ENCODE results near the gene MTCL1. TPM values are rescaled to one million over a fixed set of nuclear protein-coding genes. Genes with fewer than 3 reads are reported as not detected.

Gene MTCL1
- total RNA-seq, 1 donor from 2014 or later, result 59.3 TPM

DNA sequence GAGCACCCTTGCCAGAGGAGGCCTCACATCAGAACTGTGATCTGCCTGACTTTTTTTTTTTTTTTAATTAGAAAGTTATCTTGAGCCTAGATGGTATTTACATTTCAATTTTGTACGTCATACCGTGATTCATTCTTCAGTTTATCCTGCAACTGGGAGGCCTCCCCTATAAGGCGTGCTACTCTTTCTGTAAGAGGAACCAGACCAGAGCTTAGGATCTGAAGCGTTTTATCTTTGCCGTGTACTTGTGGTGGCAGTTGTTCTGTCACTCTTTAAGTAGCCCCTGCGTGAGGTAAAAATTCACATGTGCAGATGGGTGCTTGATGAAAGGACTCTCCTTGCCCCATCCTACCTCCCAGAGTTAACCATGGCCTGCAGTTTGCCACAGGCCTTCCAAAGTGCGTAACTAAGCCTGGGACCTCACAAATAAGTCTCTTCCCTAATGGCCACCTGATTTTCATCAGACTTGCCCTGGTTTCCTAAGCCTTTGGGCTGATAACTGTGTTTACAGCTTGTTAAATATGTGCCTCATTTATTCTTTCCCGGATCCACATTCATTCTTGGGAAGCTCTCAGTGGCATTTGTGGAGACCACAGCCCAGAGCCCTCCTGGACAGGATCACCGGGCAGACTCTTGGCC lies 96.0 kb downstream of the MTCL1 start:
- peaks cover 52% of the 10 kb centered on the region for H3K4me1 ChIP-seq (ENCODE audit: insufficient read depth, low read length)
- no peaks in the 10 kb centered on the region for H3K27me3 Mint-ChIP-seq (ENCODE audit: low read depth, unreplicated experiment)
- TF ChIP-seq EZH2 (IDR thresholded peaks at IDR 0.05; ENCODE audit: insufficient read depth, low read length), result no peak
- TF ChIP-seq, protein P1, sequence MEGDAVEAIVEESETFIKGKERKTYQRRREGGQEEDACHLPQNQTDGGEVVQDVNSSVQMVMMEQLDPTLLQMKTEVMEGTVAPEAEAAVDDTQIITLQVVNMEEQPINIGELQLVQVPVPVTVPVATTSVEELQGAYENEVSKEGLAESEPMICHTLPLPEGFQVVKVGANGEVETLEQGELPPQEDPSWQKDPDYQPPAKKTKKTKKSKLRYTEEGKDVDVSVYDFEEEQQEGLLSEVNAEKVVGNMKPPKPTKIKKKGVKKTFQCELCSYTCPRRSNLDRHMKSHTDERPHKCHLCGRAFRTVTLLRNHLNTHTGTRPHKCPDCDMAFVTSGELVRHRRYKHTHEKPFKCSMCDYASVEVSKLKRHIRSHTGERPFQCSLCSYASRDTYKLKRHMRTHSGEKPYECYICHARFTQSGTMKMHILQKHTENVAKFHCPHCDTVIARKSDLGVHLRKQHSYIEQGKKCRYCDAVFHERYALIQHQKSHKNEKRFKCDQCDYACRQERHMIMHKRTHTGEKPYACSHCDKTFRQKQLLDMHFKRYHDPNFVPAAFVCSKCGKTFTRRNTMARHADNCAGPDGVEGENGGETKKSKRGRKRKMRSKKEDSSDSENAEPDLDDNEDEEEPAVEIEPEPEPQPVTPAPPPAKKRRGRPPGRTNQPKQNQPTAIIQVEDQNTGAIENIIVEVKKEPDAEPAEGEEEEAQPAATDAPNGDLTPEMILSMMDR (IDR thresholded peaks at IDR 0.05; ENCODE audit: insufficient read depth, low read depth, low read length), result no peak

DNA sequence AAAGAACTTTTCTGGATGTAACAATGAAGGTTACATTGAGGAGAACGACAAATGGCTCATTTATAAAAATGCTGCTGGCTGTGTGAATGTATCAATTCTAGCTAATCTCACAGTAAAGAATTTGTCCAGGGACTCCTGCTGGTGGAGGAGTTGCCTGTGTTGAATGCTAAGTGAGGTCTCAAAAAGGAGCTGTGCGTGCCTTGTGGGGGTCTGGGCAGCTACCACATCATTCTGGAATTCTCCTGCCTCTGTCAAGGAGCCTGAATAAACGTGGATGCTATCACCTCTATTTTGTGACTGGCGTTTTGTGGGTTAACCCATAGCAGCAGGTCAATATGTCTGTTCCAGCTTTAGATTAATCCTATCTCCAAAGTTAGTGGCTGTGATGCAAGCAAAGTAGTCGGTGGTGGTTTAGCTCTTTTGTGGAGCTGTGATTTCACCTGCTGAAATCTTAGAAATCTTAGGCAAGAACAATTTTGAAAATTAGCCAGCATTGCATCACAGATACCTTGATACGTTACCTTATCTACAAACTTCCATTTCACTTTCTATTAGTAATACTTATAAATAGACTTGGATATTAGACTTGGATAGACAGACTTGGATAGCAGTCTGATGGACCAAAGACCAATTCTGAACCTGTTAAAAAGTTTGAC lies 96.8 kb downstream of the MTCL1 start:
- TF ChIP-seq, protein P1 (IDR thresholded peaks at IDR 0.05; ENCODE audit: insufficient read depth, low read depth, low read length), result peak; percentile 12
- no peak for TF ChIP-seq EZH2 (IDR thresholded peaks at IDR 0.05; ENCODE audit: insufficient read depth, low read length)
- peaks cover 10% of the 10 kb centered on the region for H3K36me3 Mint-ChIP-seq (ENCODE audit: low read depth, unreplicated experiment)
- H3K4me1 Mint-ChIP-seq (ENCODE audit: low read depth, unreplicated experiment), result peaks cover 41% of the 10 kb centered on the region
- FAIRE-seq (peak; percentile 64), DNase-seq (ENCODE audit: low read depth) (peak; percentile 75)
- peaks cover 45% of the 10 kb centered on the region for H3K4me1 ChIP-seq (ENCODE audit: insufficient read depth, low read length)
- no peak overlapping the region for H3K4me3 ChIP-seq (ENCODE audit: insufficient read depth, low read depth, low read length)
- peak overlapping the region; percentile 99 for H3K27ac Mint-ChIP-seq (ENCODE audit: unreplicated experiment)
- peaks cover 21% of the 10 kb centered on the region for H3K36me3 ChIP-seq (ENCODE audit: insufficient read depth, low read length)
- H3K4me2 ChIP-seq (ENCODE audit: low read length), result peak overlapping the region; percentile 76
- H4K20me1 ChIP-seq (ENCODE audit: insufficient read depth, low read length), result no peaks in the 10 kb centered on the region
- H3K27ac ChIP-seq (ENCODE audit: low read depth, low read length), result peak overlapping the region; percentile 99
- no peak overlapping the region for H2AFZ ChIP-seq (ENCODE audit: low read depth, low read length)
- H3K9me3 ChIP-seq (ENCODE audit: insufficient read depth, low read depth, low read length), result no peaks in the 10 kb centered on the region
- H3K9me3 Mint-ChIP-seq (ENCODE audit: unreplicated experiment), result no peaks in the 10 kb centered on the region
- H3K27me3 ChIP-seq (ENCODE audit: insufficient read depth, low read length), result no peaks in the 10 kb centered on the region
- peak overlapping the region; percentile 88 for H3K9ac ChIP-seq (ENCODE audit: low read length)
- H3K79me2 ChIP-seq (ENCODE audit: insufficient read depth, low read length), result peaks cover 4% of the 10 kb centered on the region
- no peaks in the 10 kb centered on the region for H3K27me3 Mint-ChIP-seq (ENCODE audit: low read depth, unreplicated experiment)
- H3K4me3 Mint-ChIP-seq (ENCODE audit: unreplicated experiment), result no peak overlapping the region

More for the DNA sequence above, 96.0 kb downstream of the MTCL1 start:
- peaks cover 19% of the 10 kb centered on the region for H3K36me3 ChIP-seq (ENCODE audit: insufficient read depth, low read length)
- H3K9me3 ChIP-seq (ENCODE audit: insufficient read depth, low read depth, low read length), result no peaks in the 10 kb centered on the region
- H3K4me1 Mint-ChIP-seq (ENCODE audit: low read depth, unreplicated experiment), result peaks cover 47% of the 10 kb centered on the region
- H3K79me2 ChIP-seq (ENCODE audit: insufficient read depth, low read length), result peaks cover 4% of the 10 kb centered on the region
- H4K20me1 ChIP-seq (ENCODE audit: insufficient read depth, low read length), result no peaks in the 10 kb centered on the region
- H3K36me3 Mint-ChIP-seq (ENCODE audit: low read depth, unreplicated experiment), result peaks cover 8% of the 10 kb centered on the region
- no peaks in the 10 kb centered on the region for H3K27me3 ChIP-seq (ENCODE audit: insufficient read depth, low read length)
- peak overlapping the region; percentile 76 for H3K4me2 ChIP-seq (ENCODE audit: low read length)
- no peak overlapping the region for H2AFZ ChIP-seq (ENCODE audit: low read depth, low read length)
- peak overlapping the region; percentile 30 for H3K4me3 ChIP-seq (ENCODE audit: insufficient read depth, low read depth, low read length)
- H3K9me3 Mint-ChIP-seq (ENCODE audit: unreplicated experiment), result no peaks in the 10 kb centered on the region
- H3K9ac ChIP-seq (ENCODE audit: low read length), result peak overlapping the region; percentile 88
- FAIRE-seq, result no peak
- H3K27ac Mint-ChIP-seq (ENCODE audit: unreplicated experiment), result peak overlapping the region; percentile 99
- DNase-seq (ENCODE audit: low read depth), result peak; percentile 97
- no peak overlapping the region for H3K4me3 Mint-ChIP-seq (ENCODE audit: unreplicated experiment)
- H3K27ac ChIP-seq (ENCODE audit: low read depth, low read length), result peak overlapping the region; percentile 99
